NCI-H1048 (cell line): ENCODE results near the gene CDC73.
"Not testable (repeated sequence)": the region's sequence is repeated elsewhere in the genome, so short reads cannot be mapped to it uniquely, and the experiment has no call there.

ENCODE experiments used
- DNase-seq: peaks from one replicate; lab custom pipeline; 2025; lab: John Stamatoyannopoulos, UW

Gene CDC73

GRCh38 chr1:193181985-193182384 is 60.2 kb downstream of the CDC73 start:
- no peak for DNase-seq

GRCh38 chr1:193183019-193183627 is 61.3 kb downstream of the CDC73 start:
- peak; percentile 80 for DNase-seq

- no peak for DNase-seq
Observed at GRCh38 chr1:193184776-193185175, 62.9 kb downstream of the CDC73 start.

- no peak for DNase-seq
Observed at GRCh38 chr1:193185211-193185610, 63.4 kb downstream of the CDC73 start.

- DNase-seq = peak; percentile 57
Observed at GRCh38 chr1:193185901-193186731, 64.3 kb downstream of the CDC73 start, which contains the start of gene B3GALT2. Gene B3GALT2 (minus strand): TSS chr1:193186613. CDS start chr1:193181562, 5,051 bp downstream.

GRCh38 chr1:193187114-193187513 is 65.3 kb downstream of the CDC73 start:
- DNase-seq = no peak

- not testable (repeated sequence) for DNase-seq
Observed at GRCh38 chr1:193188915-193189314, 67.1 kb downstream of the CDC73 start.

GRCh38 chr1:193189442-193190095 is 67.7 kb downstream of the CDC73 start:
- DNase-seq = no peak

- DNase-seq = no peak
Observed at GRCh38 chr1:193190096-193190744, 68.4 kb downstream of the CDC73 start.

GRCh38 chr1:193192586-193192985 is 70.8 kb downstream of the CDC73 start:
- DNase-seq = no peak

GRCh38 chr1:193199940-193200339 is 78.1 kb downstream of the CDC73 start:
- no peak for DNase-seq

- DNase-seq = no peak
Observed at GRCh38 chr1:193201021-193201420, 79.2 kb downstream of the CDC73 start.

- DNase-seq = no peak
Observed at GRCh38 chr1:193210996-193211395, 89.2 kb downstream of the CDC73 start.

- DNase-seq = no peak
Observed at GRCh38 chr1:193211539-193211938, 89.7 kb downstream of the CDC73 start.

GRCh38 chr1:193212637-193213036 is 90.8 kb downstream of the CDC73 start:
- DNase-seq = no peak

- DNase-seq = no peak
Observed at GRCh38 chr1:193213998-193214397, 92.2 kb downstream of the CDC73 start.

- DNase-seq = no peak
Observed at GRCh38 chr1:193216920-193217319, 95.1 kb downstream of the CDC73 start.

- no peak for DNase-seq
Observed at GRCh38 chr1:193219391-193219790, 97.6 kb downstream of the CDC73 start.

- DNase-seq = peak; percentile 39
Observed at GRCh38 chr1:193221651-193222050, 99.8 kb downstream of the CDC73 start.

GRCh38 chr1:193222056-193222615 is 100.3 kb downstream of the CDC73 start:
- peak; percentile 73 for DNase-seq

- no peak for DNase-seq
Observed at GRCh38 chr1:193229136-193229535, 107.3 kb downstream of the CDC73 start.

GRCh38 chr1:193231146-193231545 is 109.3 kb downstream of the CDC73 start:
- DNase-seq = not testable (repeated sequence)
